HepG2 (cell line): ENCODE results near the gene UBE2O. TPM values are rescaled to one million over a fixed set of nuclear protein-coding genes. Genes with fewer than 3 reads are reported as not detected.
A peak's percentile ranks its signal among the peaks of the same experiment; 100 is the strongest.

Source experiments
- ATM ChIP-seq: fragments of 450-650 bp; IDR thresholded peaks from 2 replicates; pipeline ENCODE4 v1.7.1; 2017; ENCODE audit warnings: mild to moderate bottlenecking, borderline replicate concordance
- CCDC6 ChIP-seq: sonication (generic); formaldehyde crosslinking; IDR thresholded peaks from 2 replicates; pipeline ENCODE4 v1.8.1; 2022; ENCODE audit warnings: mild to moderate bottlenecking, missing genetic modification reagents, moderate library complexity
- ELF4 ChIP-seq: sonication (generic); formaldehyde crosslinking; IDR thresholded peaks from 2 replicates; pipeline ENCODE4 v1.5.0; 2020; ENCODE audit warnings: missing genetic modification reagents, mild to moderate bottlenecking, moderate library complexity, borderline replicate concordance
- KDM3A ChIP-seq: IDR thresholded peaks from 2 replicates; pipeline ENCODE4 v1.6.1; 2018; ENCODE audit warnings: low read depth, missing compliant biosample characterization
- KLF6 ChIP-seq: IDR thresholded peaks from 2 replicates; pipeline ENCODE4 v1.8.0; 2016; ENCODE audit warnings: missing biosample characterization, missing genetic modification reagents
- MAFF ChIP-seq: IDR thresholded peaks from 2 replicates; pipeline ENCODE4 v1.6.1; 2011; ENCODE audit warnings: low read depth, low read length, improper control_type of control experiment
- RFX1 ChIP-seq: fragments of 450-650 bp; IDR thresholded peaks from 2 replicates; pipeline ENCODE4 v1.6.1; 2017
- RFX5 ChIP-seq: IDR thresholded peaks from 2 replicates; pipeline ENCODE4 v1.6.1; 2011; ENCODE audit warnings: low read depth, low read length, improper control_type of control experiment
- SAP130 ChIP-seq: IDR thresholded peaks from 2 replicates; pipeline ENCODE4 v1.6.1; 2016; ENCODE audit warnings: low read depth
- XBP1 ChIP-seq: sonication (generic); formaldehyde crosslinking; IDR thresholded peaks from 2 replicates; pipeline ENCODE4 v1.5.0; 2020; ENCODE audit warnings: missing genetic modification reagents
- ZNF3 ChIP-seq: IDR thresholded peaks from 2 replicates; pipeline ENCODE4 v1.7.0; 2017; ENCODE audit warnings: inconsistent platforms
- ZNF549 ChIP-seq: sonication (generic); formaldehyde crosslinking; IDR thresholded peaks from 2 replicates; pipeline ENCODE4 v1.5.0; 2020; ENCODE audit warnings: missing genetic modification reagents
- ZNF644 ChIP-seq: IDR thresholded peaks from 2 replicates; pipeline ENCODE4 v1.6.1; 2016; ENCODE audit warnings: low read depth
- polyA plus RNA-seq, 8 experiments: library from polyadenylated mRNA; depleted of rRNA in 3 of 8; stranded (reverse) in 7 of 8; unstranded in 1 of 8; fragments of >200 nt; fragmentation: Illumina TruSeq in 4 of 8; extraction: Trizol in 4 of 8; gene quantifications; 2 replicates each; pipeline versions ENCODE4 v1.2.1 to v1.2.3, GENCODE V29; 2011 to 2016; ENCODE audit warnings: low read depth in 4 of 8, missing spikeins in 1 of 8, mixed read lengths in 1 of 8; ENCODE audit not compliant: insufficient read depth in 1 of 8
- total RNA-seq, 5 experiments: library from RNA; depleted of rRNA; stranded (reverse); fragments of >200 nt; fragmentation: Illumina TruSeq; extraction: Trizol; gene quantifications; 2 replicates each; pipeline ENCODE4 v1.2.3, GENCODE V29; 2016; ENCODE audit warnings: low read depth in 1 of 5
- TF ChIP-seq, protein P1 (sequence below): sonication (generic); formaldehyde crosslinking; IDR thresholded peaks from 2 replicates; pipeline ENCODE4 v1.4.0; 2020; ENCODE audit warnings: missing genetic modification reagents
- TF ChIP-seq, protein P2 (sequence below): sonication (generic); formaldehyde crosslinking; IDR thresholded peaks from 2 replicates; pipeline ENCODE4 v1.9.0; 2022; ENCODE audit warnings: low read depth, missing genetic modification reagents
- TF ChIP-seq, protein P3 (sequence below): sonication (generic); formaldehyde crosslinking; IDR thresholded peaks from 2 replicates; pipeline ENCODE4 v1.5.0; 2020; ENCODE audit warnings: missing genetic modification reagents
- TF ChIP-seq, protein P4 (sequence below): IDR thresholded peaks from 2 replicates; pipeline ENCODE4 v1.6.1; 2016
- TF ChIP-seq, protein P5 (sequence below): sonication (generic); formaldehyde crosslinking; IDR thresholded peaks from 2 replicates; pipeline ENCODE4 v1.5.0; 2020; ENCODE audit warnings: mild to moderate bottlenecking, missing genetic modification reagents, moderate library complexity
- TF ChIP-seq, protein P6 (sequence below): sonication (generic); formaldehyde crosslinking; IDR thresholded peaks from 2 replicates; pipeline ENCODE4 v1.4.0; 2020; ENCODE audit warnings: missing genetic modification reagents

Gene UBE2O
- total and polyA plus RNA-seq, 2 of the 13 experiments (the other 11 are each of a cell fraction or from before 2014, with no cell fraction given), result 21.5 to 23.5 TPM

DNA sequence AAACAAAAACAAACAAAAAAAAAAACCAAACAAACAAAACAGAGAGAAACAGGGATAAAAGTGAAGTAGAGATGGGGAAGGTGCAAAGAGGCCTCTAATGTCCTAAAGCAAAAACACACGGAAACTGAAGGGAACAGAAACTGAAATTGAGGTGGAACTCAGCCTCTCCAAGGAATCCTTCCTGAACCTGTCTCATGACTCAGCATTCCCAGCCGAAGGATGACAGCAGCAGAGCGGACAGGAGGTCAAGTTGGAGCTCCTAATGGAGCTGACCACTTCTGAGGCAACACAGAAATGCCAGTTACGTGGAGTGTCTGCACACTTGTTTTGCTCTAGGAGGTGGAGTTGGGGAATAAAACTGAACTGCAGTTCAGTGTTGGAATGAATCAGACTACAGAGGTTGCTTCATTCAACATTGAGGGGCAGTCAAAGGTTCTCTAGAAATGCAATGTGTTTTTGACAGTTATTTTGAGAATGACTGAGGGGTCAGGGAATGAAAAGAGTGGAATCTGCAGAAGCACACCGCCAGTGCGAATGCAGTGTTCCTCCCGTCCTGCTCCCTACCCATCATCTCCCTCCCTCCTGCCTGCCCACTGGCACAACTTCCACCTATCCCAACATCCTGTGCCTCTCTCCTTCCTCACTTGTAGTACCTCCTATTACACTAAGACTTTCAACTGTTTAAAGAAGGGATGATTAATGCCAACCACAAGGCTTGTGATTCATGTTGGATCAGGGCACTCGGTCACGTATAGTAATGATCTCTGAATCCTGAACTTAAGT, 6.3 kb downstream of the UBE2O start (continued):
- TF ChIP-seq, protein P1, sequence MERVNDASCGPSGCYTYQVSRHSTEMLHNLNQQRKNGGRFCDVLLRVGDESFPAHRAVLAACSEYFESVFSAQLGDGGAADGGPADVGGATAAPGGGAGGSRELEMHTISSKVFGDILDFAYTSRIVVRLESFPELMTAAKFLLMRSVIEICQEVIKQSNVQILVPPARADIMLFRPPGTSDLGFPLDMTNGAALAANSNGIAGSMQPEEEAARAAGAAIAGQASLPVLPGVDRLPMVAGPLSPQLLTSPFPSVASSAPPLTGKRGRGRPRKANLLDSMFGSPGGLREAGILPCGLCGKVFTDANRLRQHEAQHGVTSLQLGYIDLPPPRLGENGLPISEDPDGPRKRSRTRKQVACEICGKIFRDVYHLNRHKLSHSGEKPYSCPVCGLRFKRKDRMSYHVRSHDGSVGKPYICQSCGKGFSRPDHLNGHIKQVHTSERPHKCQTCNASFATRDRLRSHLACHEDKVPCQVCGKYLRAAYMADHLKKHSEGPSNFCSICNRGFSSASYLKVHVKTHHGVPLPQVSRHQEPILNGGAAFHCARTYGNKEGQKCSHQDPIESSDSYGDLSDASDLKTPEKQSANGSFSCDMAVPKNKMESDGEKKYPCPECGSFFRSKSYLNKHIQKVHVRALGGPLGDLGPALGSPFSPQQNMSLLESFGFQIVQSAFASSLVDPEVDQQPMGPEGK, result no peak
- TF ChIP-seq ZNF3 (CRISPR knock-in tag) (no peak), ZNF644 (0 out of 2 replicates have a peak, but pooled peaks have one; percentile 17), KLF6 (CRISPR knock-in tag) (no peak), XBP1 (CRISPR knock-in tag) (no peak), KDM3A (CRISPR knock-in tag) (no peak), SAP130 (peak; percentile 85), ELF4 (no peak), RFX1 (no peak), CCDC6 (CRISPR knock-in tag) (no peak), RFX5 (no peak), ZNF549 (CRISPR knock-in tag) (no peak), ATM (no peak), MAFF (peak; percentile 95)
- TF ChIP-seq, protein P2, sequence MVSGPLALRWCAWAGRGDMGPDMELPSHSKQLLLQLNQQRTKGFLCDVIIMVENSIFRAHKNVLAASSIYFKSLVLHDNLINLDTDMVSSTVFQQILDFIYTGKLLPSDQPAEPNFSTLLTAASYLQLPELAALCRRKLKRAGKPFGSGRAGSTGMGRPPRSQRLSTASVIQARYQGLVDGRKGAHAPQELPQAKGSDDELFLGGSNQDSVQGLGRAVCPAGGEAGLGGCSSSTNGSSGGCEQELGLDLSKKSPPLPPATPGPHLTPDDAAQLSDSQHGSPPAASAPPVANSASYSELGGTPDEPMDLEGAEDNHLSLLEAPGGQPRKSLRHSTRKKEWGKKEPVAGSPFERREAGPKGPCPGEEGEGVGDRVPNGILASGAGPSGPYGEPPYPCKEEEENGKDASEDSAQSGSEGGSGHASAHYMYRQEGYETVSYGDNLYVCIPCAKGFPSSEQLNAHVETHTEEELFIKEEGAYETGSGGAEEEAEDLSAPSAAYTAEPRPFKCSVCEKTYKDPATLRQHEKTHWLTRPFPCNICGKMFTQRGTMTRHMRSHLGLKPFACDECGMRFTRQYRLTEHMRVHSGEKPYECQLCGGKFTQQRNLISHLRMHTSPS (CRISPR knock-in tag), result no peak
- TF ChIP-seq, protein P3, sequence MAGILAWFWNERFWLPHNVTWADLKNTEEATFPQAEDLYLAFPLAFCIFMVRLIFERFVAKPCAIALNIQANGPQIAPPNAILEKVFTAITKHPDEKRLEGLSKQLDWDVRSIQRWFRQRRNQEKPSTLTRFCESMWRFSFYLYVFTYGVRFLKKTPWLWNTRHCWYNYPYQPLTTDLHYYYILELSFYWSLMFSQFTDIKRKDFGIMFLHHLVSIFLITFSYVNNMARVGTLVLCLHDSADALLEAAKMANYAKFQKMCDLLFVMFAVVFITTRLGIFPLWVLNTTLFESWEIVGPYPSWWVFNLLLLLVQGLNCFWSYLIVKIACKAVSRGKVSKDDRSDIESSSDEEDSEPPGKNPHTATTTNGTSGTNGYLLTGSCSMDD, result no peak
- TF ChIP-seq, protein P4, sequence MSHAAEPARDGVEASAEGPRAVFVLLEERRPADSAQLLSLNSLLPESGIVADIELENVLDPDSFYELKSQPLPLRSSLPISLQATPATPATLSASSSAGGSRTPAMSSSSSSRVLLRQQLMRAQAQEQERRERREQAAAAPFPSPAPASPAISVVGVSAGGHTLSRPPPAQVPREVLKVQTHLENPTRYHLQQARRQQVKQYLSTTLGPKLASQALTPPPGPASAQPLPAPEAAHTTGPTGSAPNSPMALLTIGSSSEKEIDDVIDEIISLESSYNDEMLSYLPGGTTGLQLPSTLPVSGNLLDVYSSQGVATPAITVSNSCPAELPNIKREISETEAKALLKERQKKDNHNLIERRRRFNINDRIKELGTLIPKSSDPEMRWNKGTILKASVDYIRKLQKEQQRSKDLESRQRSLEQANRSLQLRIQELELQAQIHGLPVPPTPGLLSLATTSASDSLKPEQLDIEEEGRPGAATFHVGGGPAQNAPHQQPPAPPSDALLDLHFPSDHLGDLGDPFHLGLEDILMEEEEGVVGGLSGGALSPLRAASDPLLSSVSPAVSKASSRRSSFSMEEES (CRISPR knock-in tag), result 0 out of 2 replicates have a peak, but pooled peaks have one; percentile 13
- TF ChIP-seq, protein P5, sequence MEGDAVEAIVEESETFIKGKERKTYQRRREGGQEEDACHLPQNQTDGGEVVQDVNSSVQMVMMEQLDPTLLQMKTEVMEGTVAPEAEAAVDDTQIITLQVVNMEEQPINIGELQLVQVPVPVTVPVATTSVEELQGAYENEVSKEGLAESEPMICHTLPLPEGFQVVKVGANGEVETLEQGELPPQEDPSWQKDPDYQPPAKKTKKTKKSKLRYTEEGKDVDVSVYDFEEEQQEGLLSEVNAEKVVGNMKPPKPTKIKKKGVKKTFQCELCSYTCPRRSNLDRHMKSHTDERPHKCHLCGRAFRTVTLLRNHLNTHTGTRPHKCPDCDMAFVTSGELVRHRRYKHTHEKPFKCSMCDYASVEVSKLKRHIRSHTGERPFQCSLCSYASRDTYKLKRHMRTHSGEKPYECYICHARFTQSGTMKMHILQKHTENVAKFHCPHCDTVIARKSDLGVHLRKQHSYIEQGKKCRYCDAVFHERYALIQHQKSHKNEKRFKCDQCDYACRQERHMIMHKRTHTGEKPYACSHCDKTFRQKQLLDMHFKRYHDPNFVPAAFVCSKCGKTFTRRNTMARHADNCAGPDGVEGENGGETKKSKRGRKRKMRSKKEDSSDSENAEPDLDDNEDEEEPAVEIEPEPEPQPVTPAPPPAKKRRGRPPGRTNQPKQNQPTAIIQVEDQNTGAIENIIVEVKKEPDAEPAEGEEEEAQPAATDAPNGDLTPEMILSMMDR, result no peak
- TF ChIP-seq, protein P6, sequence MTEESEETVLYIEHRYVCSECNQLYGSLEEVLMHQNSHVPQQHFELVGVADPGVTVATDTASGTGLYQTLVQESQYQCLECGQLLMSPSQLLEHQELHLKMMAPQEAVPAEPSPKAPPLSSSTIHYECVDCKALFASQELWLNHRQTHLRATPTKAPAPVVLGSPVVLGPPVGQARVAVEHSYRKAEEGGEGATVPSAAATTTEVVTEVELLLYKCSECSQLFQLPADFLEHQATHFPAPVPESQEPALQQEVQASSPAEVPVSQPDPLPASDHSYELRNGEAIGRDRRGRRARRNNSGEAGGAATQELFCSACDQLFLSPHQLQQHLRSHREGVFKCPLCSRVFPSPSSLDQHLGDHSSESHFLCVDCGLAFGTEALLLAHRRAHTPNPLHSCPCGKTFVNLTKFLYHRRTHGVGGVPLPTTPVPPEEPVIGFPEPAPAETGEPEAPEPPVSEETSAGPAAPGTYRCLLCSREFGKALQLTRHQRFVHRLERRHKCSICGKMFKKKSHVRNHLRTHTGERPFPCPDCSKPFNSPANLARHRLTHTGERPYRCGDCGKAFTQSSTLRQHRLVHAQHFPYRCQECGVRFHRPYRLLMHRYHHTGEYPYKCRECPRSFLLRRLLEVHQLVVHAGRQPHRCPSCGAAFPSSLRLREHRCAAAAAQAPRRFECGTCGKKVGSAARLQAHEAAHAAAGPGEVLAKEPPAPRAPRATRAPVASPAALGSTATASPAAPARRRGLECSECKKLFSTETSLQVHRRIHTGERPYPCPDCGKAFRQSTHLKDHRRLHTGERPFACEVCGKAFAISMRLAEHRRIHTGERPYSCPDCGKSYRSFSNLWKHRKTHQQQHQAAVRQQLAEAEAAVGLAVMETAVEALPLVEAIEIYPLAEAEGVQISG, result 0 out of 2 replicates have a peak, but pooled peaks have one; percentile 20
